ENCODE measurements around the gene CCDC112.

The CCDC112 gene

DNA sequence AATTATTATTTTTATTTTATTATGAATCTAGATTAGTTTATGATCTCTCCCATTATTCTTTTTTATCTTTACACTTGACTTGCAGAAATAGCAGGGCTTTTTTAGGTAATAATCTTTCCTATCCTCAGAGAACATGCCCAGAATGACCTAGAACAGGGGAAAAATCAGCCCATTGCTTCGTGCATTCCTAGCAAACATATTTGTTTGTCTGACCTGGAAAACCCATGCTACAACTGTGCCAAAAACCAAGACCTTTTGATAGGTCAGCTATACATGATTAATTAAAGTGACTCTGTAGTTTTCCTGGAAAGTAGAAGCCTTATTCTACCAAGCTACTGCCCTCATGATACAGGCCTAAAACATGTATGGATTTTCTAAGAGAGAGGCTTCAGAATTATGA, 24.1 kb upstream of the CCDC112 start:
- TF ChIP-seq, protein P1, sequence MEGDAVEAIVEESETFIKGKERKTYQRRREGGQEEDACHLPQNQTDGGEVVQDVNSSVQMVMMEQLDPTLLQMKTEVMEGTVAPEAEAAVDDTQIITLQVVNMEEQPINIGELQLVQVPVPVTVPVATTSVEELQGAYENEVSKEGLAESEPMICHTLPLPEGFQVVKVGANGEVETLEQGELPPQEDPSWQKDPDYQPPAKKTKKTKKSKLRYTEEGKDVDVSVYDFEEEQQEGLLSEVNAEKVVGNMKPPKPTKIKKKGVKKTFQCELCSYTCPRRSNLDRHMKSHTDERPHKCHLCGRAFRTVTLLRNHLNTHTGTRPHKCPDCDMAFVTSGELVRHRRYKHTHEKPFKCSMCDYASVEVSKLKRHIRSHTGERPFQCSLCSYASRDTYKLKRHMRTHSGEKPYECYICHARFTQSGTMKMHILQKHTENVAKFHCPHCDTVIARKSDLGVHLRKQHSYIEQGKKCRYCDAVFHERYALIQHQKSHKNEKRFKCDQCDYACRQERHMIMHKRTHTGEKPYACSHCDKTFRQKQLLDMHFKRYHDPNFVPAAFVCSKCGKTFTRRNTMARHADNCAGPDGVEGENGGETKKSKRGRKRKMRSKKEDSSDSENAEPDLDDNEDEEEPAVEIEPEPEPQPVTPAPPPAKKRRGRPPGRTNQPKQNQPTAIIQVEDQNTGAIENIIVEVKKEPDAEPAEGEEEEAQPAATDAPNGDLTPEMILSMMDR (conservative IDR thresholded peaks at IDR 0.05; ENCODE audit: low read depth): no peak
- no peak overlapping the region for H3K27ac ChIP-seq
- CTCF ChIA-PET: interaction anchor here (0.5 kb wide), 1 partner anchor 265 kb away, joined by 3 read pairs; no protein-coding TSS in a partner anchor
- POLR2A ChIA-PET (ENCODE audit: low non-redundant PET): no interaction called here
- DNase-seq (ENCODE audit: low spot score): no peak

DNA sequence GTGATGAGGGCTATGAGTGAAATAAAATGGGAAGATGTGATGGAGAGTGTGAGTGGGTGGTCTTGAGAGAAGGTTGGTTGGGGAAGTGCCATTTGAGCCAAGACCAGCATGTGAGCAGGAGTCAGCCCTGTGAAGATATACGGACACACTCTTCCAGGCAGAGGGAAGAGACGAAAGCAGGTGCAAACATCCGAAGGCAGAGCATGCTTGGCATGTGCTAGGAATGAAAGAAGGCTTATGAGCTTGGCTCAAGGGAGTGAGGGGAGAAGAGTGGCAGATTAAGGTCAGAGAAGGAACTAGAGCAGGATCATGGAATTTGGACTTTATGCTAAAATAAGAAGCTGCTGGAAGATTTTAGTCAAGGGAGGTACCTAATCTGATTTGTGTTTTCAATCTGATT, 23.6 kb upstream of the CCDC112 start:
- TF ChIP-seq, protein P1 (conservative IDR thresholded peaks at IDR 0.05; ENCODE audit: low read depth): no peak
- no peak for DNase-seq (ENCODE audit: low spot score)
- ChIA-PET CTCF (interaction anchor here (0.5 to 0.7 kb wide), 3 partner anchors 23 to 265 kb away, joined by 3 read pairs; no protein-coding TSS in a partner anchor), POLR2A (ENCODE audit: low non-redundant PET) (no interaction called here)
- no peak overlapping the region for H3K27ac ChIP-seq

DNA sequence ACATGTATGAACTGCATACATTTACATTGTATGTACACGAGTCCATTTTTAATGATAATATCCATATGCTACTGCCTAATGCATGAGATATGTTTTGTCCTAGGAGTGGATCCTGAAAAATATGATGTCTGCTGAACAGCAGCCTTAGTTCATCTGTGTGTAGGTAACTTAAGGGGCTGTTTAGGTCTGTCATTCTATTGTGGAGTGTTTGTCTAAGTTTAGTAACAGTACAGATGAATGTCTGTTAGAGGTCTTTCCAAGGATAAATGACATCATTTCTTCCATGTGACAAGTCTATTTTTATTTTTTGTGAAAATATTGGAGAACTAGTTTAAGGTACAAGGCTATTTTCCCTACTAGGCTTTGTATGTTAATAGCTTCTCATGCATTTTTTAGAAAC, 22.6 kb upstream of the CCDC112 start:
- POLR2A ChIA-PET (ENCODE audit: low non-redundant PET): no interaction called here
- no peak overlapping the region for H3K27ac ChIP-seq
- no peak for DNase-seq (ENCODE audit: low spot score)
- TF ChIP-seq, protein P1 (conservative IDR thresholded peaks at IDR 0.05; ENCODE audit: low read depth): no peak
- CTCF ChIA-PET: interaction anchor here (0.7 kb wide), 2 partner anchors 17 to 223 kb away, joined by 3 read pairs; no protein-coding TSS in a partner anchor

DNA sequence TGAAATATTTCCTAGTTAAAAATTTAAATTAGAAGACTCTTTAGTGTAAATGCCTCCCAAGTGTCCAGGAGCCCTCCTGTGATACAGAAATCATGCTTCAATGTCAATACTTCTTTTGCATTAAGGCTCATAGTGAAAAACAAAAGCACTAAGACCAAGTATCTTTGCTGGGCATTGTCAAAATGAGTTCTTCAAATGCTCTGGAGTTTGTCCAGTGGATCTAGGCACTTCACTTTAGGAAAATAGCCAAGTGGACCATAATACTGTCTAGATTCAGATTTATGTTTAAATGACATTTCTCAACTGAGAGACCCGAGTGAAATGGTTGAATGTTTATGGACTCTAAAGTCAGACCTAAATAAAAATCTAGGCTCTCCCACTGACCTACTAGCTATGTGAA, 21.3 kb upstream of the CCDC112 start:
- TF ChIP-seq, protein P1 (conservative IDR thresholded peaks at IDR 0.05; ENCODE audit: low read depth): no peak
- no peak overlapping the region for H3K27ac ChIP-seq
- ChIA-PET CTCF (no interaction called here), POLR2A (ENCODE audit: low non-redundant PET) (no interaction called here)
- no peak for DNase-seq (ENCODE audit: low spot score)

DNA sequence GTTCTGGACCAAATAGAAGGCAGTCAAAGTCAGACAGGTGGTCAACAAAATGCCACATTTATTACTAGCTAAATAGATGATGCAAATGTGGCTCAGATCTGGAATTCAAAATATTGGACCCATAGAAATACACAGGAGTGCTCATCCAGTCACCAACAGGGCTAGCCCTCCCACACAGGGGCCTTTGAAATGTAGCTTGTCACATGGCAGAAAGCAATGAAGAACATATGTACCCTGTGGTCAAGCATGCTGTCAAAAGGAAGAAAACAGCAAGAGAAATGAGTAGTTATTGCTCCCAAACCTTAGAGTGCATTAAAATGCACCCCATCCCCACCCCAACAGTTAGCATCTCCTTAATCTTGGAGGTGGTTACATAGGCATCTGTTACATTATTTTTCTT, 20.9 kb upstream of the CCDC112 start:
- ChIA-PET POLR2A (ENCODE audit: low non-redundant PET) (no interaction called here), CTCF (interaction anchor here (0.7 kb wide), 1 partner anchor 83 kb away, joined by 3 read pairs; no protein-coding TSS in a partner anchor)
- TF ChIP-seq, protein P1 (conservative IDR thresholded peaks at IDR 0.05; ENCODE audit: low read depth): no peak

DNA sequence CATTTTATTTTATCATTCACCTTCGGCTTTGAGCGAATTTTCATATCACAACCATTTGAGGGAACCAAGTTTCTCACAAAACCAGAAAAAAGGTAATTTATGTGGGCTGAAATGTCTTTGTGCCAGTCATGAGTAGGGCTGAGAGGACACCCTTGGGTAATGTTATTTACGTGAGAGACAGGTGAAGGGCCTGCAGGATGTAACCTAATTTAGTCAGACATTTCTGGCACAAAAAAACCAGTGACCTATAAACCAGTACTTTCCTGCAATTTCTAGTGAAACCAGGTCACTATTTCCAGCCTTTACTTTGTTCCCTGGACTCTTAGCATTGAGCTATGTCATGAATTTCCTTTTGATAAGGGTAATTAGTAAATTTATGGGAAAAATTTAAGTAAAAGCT, 17.2 kb upstream of the CCDC112 start:
- ChIA-PET POLR2A (ENCODE audit: low non-redundant PET) (no interaction called here), CTCF (no interaction called here)
- TF ChIP-seq, protein P1 (conservative IDR thresholded peaks at IDR 0.05; ENCODE audit: low read depth): no peak
- H3K27ac ChIP-seq: no peak overlapping the region
- DNase-seq (ENCODE audit: low spot score): no peak

More for the DNA sequence above, 20.9 kb upstream of the CCDC112 start:
- H3K27ac ChIP-seq: no peak overlapping the region
- no peak for DNase-seq (ENCODE audit: low spot score)

DNA sequence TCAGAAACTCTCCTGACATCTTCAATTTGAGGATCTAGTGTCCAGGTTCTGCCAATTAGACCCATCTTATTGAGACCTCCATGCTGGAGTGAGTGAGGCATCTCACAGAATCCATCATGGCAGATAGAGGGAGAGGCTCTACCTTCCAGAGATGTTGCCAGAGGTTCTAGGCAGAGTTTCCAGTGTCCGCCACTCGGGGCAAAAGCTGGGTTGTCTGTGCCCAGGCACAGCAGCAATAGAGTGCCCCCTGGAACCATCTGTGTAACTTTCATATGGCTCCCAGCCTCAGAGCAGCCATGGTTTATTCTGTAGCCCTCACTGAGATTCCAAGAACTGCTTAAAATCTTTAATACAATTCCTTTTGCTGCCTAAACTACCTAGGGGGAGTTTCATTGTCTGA, 16.6 kb upstream of the CCDC112 start:
- no peak for DNase-seq (ENCODE audit: low spot score)
- TF ChIP-seq, protein P1 (conservative IDR thresholded peaks at IDR 0.05; ENCODE audit: low read depth): no peak
- H3K27ac ChIP-seq: no peak overlapping the region
- ChIA-PET CTCF (no interaction called here), POLR2A (ENCODE audit: low non-redundant PET) (no interaction called here)

All from RWPE1 (cell line).